NCI-H526 treated with DMSO at 0.1 percent for 48 hours (cell line): Measurements from ENCODE around the gene TOMM22.
A peak's percentile ranks its signal among the peaks of the same experiment; 100 is the strongest.

Experiments
- DNase-seq: peaks from one replicate; lab custom pipeline; 2025; lab: John Stamatoyannopoulos, UW

TOMM22 gene

DNA sequence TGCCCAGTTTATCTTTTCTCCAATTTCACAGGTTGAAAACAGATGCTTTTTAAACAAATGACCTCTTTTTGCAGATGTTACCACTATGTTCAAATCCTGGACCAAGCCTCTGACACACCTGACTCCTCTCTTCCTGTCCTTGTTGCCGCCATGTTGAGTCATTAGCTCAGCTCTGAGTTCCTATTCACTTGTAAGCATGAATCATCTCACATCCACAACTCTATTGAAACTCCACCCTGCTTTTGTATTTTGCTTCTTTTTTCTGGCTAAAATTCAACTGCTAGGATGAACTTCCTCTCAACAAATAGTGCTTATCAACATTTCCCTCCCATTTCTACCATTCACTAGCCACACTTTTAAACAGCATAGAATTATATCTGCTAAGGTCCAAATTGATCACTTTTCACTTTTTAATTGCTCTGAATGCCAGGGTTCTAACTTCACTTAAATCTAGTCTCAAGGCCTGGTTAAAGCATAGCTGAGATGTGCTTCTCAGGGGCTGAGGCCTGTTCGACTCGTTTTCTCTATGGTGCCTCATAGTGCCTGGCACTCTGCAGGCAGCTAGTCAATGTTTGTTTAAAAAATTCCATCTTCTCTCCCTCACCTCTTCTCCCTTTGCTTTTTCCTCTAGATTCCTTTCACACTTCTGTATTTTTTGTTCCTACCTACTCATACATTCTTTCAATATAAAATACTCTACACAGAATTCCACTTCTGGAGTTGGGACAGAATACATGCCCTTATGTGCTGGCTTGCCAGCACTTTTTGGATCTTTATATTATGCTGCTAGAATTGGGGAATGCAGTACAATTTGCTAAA is 15.1 kb downstream of the TOMM22 start:
- DNase-seq, result no peak

GRCh38 chr22:38697425-38698089 is 15.8 kb downstream of the TOMM22 start:
- no peak for DNase-seq

DNA sequence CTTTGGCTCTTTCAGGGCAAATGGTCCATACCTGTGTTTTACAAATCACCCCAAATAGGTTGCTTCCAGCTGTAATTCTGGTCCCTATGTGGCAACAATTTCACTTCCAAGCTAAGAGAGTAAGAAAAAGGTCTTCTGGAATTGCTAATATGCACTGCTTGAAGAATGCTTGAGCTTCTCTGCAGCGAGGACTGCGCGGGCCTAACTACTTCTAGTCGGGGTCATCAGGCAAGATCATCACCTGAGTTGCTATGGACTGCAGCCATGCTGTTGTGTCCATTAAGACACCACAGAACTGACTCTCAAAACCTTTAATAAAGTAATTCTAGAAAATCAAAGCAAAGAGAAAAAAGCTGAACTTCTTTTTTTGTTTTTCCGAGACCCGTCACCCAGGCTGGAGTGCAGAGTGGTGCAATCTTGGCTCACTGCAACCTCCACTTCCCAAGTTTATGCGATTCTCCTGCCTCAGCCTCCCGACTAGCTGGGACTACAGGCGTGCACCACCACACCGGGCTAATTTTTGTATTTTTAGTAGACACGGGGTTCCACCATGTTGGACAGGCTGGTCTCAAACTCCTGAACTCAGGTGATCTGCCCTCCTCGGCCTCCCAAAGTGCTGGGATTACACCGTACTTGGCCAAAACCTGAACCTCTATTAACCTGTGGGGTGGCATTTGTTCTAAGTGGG is 16.8 kb downstream of the TOMM22 start:
- DNase-seq, result no peak

DNA sequence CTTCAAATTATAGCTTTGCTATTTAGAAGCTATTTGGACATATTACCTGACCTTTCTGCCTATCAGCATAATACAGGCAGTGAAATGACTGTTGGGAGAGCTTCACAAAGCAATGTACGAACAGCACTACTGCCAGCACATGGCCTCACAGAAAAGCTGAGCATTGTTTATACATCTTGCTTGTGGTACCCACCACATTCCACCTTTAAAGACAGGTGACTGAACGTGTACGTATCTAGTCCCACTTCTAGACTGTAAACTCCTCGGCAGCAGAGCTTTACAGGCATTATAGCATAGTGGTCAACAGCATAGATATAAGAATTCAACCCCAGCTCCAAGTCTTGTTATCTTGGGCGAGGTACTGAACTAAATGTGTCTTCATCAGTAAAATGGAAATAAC is 17.4 kb downstream of the TOMM22 start:
- no peak for DNase-seq

DNA sequence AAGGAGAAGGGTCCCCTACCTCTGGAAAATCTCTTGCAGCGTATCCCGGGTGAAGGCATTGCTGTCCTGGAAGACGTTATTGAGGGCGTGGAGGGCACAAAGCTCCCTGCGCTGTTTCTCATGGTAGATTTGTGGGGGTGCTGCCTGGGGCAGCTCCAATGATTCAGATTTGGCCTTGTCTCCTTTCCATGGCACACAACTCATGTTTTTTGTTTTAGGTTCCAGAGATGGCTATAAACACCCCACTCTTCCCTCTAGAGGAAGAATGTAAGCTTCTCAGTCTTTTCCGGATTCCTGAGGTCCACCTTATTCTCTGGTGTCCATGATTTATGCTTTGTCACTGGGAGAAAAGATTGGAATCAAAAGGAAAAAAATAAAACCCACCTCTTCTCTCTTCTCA is 18.0 kb downstream of the TOMM22 start:
- no peak for DNase-seq

DNA sequence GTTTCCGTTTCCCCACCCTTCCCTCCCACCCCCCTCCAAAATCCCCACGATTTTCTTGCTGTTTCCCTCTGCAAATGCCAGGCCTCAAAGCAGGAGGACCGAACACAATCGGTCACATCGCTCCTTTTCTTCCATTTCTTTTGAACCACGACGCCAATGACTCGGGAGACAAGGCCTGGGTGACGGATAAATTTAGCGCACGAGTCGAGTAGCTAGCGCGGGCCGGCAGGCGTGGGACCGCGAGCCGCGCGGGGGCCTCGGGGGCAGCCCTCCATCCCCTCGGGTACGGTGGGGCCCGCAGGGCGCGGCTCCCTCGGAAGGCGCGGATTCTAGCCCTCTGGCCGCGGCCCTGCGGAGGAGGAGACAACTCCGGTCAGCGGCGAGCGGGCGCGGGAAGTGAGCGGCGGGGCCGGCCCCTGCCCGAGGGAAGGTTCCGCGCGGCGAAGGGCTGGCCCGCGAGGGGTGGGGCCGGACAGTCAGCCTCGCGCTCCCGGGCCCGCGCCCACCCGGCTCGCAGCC is 18.6 kb downstream of the TOMM22 start:
- DNase-seq, result no peak

DNA sequence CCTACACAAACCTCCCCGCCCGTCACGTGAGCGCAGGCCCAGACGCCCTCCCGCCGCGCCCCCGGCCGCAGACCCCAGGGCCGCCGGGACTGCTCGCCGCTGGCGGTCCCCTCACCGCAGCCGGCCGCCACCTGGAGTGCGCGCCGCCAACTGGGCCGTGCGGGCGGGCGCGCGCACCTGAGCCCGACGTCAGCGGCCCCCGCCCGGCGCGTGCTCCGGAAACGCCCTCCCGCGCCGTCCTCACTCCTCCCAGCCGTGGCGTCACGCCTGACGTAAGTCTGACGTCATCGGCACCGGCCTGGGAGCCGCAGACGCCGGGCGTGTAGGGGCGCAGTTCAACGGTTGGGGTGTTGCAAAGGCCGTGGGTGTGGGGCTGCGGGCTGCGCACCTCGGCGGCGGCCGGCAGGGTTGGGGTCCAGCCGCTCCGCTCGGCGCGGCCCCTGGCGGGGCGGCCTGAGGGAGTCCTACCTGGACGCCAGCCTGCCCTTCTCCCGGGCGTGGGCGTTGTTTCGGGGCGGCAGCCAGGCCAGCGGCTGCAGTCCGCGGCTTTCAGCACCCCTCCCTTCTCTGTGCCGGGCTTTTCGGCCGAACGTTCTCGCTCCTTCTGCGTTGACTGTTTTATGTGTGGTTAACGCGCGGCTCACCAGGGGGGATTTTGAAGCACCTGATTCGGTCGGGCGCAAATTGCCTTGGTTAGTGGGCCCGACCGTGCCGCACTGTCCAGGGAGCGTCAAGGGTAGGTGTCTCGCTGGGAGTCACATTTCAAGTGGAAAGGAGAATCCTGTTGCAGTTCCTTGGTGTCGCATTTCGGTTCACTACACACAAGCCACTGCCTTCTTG is 19.3 kb downstream of the TOMM22 start, which contains the start of gene JOSD1:
JOSD1 (minus strand) TSS at position 155 of the 840 bp plus-strand sequence. CDS start 956 bp downstream, outside the sequence.
- peak; percentile 71 for DNase-seq

- no peak for DNase-seq
Observed at GRCh38 chr22:38704654-38705234, 23.0 kb downstream of the TOMM22 start.

DNA sequence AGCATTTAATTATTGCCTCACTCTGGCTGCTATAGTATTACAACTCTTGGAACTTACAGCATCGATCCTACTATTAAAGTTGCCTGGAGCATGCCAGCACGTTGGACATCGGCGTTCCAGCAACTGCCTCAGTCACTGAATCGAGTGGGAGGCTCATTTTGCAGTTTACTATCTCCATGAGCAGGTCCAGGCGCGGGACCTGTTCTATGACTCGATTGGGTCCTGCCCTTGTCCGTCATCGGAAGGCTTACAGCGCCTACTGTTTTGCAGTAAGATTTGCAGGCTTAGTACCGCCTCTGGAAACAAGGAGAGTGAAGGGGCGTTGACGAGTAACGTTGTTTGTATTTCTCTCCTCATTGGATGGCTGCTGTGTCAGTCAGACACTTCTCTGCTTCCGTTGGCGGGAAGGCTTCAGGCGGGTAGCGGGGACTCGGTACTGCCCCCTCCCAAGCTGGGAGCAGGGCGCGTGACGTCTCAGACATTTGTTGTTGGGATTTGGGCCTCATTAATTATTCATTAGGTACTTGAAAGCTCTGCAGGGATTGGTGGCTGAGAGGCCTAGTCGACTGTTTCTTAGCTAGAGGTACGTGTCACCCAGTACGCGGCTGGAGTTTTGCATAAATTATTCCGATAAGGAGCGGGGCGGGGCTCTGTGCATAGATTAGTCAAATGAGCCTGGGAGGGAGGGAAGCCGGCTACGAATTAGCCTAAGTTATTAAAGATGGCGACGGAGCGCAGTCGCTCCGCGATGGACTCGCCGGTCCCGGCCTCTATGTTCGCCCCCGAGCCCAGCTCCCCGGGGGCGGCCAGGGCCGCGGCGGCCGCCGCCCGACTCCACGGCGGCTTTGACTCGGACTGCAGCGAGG is 23.7 kb downstream of the TOMM22 start, which contains the start of gene GTPBP1:
GTPBP1 (plus strand) TSS at position 710 of the 866 bp plus-strand sequence; CDS start at position 722, 12 bp downstream.
- peak; percentile 99 for DNase-seq

DNA sequence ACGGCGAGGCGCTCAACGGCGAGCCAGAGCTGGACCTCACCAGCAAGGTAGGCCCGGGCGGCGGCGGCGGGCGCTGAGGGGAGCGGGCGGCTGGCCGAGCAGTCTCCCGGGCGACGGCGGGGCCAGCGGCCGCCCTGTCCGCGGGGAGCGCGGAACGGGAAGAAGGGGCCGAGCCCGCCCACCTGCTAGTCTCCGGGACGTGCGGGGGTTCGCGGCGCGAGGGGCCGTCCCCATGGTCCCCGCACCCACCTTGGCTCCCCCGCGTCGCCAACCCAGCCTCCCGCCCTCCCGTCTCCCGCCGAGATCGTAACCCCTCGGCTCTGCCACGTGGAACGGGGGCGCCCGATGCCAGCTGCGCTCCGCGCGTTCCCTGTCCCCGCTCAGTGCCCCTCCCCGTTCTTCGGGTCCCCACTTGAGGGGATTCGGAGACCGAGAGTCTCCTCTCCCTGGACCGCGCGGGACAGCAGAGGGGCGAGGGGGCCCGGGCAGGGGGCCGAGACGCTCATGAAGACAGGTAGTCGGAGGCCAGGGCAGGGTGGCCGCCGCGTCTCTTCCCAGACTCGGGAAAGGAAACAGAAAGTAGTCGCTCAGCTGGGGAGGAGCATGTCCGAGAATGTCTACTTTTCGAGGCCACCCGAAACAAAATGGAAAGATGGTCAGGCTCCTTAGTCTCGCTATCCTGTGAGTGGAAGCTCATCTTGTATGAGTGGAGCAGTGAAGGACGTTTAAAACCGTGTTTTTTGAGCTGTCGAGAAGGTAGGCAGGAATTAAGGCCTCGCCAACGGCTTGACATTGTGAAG is 24.5 kb downstream of the TOMM22 start:
- no peak for DNase-seq

DNA sequence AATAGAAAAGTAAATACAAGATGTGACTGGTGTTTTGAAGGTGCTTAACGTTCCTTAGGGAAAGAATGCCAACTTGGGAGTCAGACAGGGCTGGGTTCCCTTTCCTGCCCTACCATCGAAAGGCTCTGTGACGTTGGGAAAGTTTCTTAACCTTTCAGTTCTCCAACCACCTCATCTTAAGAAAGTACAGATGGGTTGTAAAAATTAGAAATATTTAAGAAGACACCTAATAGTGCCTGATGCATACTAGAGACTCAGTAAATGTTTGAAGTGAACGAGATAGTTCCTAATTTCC is 25.1 kb downstream of the TOMM22 start:
- DNase-seq, result no peak

GRCh38 chr22:38707346-38707745 is 25.6 kb downstream of the TOMM22 start:
- no peak for DNase-seq

DNA sequence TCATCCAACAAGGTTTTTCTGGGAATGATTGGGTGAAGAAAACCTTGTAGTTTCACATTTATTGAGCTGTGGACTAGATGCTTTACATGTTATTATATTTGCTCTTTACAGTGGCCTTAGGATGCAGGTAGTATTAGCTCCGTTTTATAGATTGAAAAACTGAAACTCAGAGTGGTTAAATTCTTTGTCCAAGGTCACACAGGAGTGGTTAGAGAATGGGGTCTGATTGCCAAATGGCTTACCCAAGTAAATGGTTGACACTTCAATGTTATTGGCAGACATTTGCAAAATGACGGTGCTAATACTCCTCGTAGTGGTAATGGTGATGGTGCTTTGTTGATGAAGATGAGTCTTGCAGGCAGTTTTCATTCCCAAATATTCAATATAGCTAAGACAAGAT is 26.2 kb downstream of the TOMM22 start:
- DNase-seq, result no peak

- no peak for DNase-seq
Observed at GRCh38 chr22:38709306-38709705, 27.5 kb downstream of the TOMM22 start.

DNA sequence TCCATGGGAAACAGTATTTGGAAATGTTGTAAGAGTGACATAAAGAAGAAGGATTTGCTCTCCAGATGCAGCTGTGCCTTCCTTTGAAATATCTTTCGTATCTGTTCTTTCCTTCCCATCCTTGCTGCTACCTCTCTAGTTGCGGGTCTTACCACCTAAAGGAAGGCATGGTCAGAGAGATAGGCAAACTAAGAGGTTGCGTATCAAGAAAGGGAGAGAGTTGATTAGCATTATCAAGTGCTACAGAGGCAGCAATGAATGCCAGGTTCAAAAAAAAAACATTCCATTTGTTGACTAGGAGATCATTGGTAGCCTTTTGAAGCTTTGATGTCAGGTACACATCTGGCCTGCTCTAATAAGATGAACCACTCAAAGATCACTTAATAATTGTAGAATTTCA is 28.6 kb downstream of the TOMM22 start:
- no peak for DNase-seq

GRCh38 chr22:38710866-38711265 is 29.1 kb downstream of the TOMM22 start:
- DNase-seq, result no peak

DNA sequence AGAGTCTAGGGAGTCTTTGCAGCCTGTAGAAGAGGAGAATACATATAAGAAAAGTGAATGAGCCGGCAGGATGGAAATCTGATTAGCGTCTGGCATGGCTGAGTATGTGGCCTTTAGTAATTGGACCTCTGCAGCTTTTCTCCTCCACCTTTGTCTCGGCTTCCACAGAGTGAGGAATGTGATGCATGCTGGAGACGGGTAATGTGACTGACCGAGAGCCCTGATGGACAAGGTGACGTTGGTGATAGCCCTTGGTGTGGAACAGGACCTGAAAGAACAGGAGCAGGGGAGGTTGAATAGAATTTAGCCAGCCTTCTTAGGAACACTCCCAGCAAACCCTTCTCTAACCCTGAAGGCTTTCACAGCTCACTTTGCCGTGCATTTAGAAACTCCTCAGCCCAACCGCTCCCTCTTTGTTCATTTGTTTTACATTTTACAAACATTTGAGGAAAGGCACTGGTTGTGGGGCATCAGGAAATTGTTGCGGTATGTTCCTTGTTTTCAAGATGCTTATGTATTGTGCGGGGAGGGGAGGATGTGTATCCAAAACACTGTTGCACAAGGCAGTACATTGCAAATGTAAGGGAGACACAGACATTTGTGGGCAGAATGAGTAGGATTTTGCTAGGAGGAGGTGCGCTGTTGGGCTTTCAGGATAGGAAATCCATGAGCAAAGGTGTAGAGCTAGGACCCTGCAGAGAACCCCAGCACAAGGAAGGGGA is 30.9 kb downstream of the TOMM22 start:
- no peak for DNase-seq

DNA sequence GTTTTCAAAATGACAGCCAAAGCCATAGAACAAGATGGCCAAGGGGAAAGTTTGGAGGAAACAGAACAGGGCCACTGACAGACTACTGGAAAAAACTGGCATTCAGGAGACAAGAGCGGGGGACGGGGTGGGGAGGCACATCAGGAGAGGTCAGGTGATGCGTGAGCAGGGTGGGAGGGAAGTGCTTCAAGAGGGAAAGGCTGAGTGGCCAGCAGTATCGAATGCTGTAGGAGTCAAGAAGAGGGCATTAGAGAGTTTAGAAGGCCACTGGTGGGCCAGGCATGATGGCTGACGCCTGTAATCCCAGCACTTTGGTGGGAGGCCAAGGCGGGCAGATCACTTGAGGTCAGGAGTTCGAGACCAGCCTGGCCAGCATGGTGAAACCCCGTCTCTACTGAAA is 32.2 kb downstream of the TOMM22 start:
- no peak for DNase-seq
